A172 (cell line): ENCODE measurements around the gene ANKRD29. TPM values are rescaled to one million over a fixed set of nuclear protein-coding genes. Genes with fewer than 3 reads are reported as not detected.
"Not testable (repeated sequence)": the region's sequence is repeated elsewhere in the genome, so short reads cannot be mapped to it uniquely, and the experiment has no call there.

Source experiments
- DNase-seq: peaks from one replicate; pipeline ENCODE4 v3.0.0-alpha.2; 2015; ENCODE audit warnings: low spot score
- total RNA-seq: library from RNA; depleted of rRNA; stranded (reverse); fragments of >200 nt; shearing (Covaris generic); gene quantifications from 2 replicates; pipeline ENCODE4 v1.2.3, GENCODE V29; 2014

The ANKRD29 gene
- total RNA-seq, 1 experiment from 2014 or later, result 3.8 TPM

DNA sequence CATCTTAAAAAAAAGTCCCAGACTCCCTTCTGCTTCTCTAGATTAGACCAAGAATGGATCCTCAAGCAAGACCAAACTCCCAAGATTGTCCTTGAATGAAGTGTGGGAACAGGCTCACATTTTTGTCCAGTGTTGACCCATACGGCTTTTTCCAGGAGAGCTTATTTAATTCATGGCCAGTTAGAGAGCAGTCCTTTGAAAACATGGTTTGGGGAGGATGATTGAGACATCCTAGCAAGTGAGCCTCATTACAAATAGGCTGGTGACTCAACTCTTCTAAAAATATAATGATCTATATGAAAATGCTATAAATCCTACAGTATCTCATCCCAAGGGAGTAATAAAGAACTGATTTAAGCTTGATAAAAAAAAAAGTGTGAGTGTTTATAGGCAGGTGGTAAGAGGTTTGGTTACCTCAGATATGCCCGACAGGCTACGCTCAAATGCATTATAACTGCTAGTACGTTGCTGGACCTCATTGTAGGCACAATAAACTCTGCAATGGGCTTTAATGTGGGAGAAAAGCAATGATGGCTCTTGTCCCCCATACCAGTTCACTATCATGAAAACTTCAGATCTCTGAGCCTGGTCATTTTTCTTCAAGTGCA is 17.0 kb downstream of the ANKRD29 start:
- no peak for DNase-seq

DNA sequence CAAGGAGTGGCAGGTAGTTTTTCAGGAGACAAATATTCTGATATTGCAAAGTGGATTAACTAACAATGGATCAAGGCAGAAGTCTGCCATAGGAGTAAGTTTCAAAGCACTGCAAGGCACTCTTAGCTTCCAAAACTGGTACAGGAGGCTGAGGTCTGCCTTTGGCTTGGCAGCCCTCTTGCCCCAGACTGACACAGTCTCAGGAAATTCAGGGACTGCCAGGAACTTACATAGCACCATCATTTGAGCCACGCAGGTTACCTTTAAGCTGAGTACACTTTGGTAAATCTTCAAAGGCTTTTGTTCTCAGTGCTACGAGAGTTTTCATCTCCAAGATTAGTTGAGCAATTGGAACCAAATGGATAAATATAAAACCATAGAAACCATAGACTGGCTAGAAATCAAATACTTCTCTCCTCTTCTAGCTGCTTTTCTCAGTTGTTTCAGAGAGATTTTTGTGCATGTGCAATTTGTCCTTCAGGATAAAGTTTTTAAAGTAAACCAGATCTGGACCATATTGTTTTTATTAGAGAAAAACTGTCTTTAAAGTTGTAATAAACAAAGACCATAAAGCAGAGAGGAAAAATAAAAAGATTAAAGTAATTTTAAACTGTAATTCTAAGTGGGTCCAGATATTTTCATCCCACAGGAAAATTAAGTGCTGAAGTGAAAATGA is 18.8 kb downstream of the ANKRD29 start:
- DNase-seq, result no peak

DNA sequence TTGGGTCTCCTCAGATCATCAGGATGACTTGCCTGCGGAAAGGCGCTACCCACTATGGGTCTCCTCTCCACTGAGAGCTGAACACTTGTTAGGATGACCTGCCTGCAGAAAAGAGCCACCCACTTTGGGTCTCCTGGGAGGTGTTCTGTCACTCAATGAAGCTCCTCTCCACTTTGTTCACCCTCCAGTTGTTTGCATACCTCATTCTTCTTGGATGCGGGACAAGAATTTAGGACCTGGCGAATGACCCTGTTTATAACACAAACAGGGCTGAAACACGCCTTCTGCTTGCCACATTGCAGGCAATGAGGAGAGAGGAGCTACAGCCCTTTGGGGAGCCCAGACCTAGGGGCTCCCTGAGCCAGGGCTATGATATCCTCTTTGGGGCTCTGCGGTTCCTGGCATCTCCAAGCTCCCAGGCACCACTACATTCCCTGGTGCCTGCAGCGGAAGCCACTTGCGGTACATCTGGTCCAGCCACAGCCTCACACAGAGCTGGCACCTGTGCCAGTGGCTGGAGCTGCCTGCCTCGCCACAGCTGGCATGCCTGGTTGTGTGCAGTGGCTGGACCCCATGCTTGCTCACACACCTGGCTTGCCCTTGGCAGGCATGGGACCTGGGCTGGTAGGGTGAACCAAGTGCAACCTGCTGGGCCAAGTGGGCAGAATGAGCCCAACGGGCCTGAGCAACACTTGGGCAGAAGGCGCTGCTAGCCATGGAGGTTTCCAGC is 20.6 kb downstream of the ANKRD29 start:
- DNase-seq, result no peak

DNA sequence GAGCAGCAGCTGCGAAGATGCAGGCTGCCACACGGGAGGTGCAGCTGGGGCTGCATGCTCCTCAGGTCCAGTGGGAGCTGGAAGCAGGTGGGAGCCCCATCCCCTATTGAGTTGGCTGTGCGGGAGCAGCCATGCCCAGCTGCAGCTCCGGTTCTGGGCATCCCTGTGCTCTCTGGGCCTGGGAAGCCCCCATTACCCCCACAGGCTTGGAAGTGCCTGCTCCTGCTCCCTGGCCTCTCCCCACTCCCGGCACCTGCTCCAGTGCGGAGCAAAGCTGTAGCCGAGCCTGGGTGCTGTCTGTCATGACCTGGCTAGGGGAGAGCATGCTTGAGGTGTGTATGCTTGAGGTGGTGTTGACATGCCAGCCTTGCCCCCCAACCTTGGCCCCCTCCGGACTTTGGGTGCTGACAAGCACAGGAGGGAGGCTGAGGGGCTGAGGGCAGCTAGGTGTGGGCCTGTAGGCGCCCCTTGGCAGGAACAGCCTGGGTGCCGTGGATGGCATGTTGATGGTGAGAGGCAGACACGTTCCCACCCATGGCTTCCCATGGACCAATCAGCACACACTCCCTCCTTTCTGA is 21.5 kb downstream of the ANKRD29 start:
- DNase-seq, result no peak

DNA sequence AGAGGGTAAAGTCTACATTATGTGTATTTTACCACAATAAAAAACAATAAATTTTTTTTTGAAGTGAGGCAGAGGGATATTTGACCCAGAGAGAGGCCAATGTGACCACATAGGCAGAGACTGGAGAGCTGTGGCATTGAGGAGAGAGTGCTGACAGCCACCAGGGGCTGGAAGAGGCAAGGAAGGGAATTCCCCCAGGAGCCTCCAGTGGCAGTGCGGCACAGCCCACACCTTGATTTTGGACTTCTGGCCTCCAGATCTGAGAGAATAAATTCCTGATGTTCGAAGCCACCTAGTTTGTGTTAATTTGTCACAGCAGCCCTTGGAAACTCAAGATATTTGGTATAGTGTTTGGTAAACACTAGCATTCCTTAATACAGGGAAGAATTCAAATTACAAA is 22.7 kb downstream of the ANKRD29 start:
- no peak for DNase-seq

DNA sequence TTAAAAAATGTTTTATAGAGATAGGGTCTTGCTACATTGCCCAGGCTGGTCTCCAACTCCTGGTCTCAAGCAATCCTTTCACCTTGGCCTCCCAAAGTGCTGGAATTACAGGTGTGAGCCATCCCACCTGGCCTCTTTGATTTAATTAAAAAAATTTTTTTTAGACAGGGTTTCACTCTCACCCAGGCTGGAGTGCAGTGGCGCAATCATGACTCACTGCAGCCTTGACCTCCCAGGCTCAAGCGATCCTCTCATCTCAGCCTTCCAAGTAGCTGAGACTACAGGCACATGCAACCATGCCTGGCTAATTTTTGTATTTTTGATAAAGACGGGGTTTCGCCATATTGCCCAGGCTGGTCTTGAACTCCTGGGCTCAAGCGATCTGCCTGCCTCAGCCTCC is 26.3 kb downstream of the ANKRD29 start:
- DNase-seq, result not testable (repeated sequence)

DNA sequence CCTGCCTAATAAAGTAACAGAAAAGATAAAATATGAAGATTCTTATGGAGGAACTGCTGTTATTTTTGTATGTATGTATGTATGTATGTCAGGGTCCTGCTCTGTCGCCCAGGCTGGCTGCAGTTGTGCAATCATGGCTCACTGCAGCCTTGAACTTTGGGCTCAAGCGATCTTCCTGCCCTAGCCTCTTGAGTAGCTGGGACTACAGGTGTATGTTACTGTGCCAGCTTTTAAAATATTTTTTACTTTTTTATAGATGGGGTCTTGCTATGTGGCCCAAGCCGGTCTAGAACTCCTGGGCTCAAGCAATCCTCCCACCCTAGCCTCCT is 26.7 kb downstream of the ANKRD29 start:
- DNase-seq, result no peak

DNA sequence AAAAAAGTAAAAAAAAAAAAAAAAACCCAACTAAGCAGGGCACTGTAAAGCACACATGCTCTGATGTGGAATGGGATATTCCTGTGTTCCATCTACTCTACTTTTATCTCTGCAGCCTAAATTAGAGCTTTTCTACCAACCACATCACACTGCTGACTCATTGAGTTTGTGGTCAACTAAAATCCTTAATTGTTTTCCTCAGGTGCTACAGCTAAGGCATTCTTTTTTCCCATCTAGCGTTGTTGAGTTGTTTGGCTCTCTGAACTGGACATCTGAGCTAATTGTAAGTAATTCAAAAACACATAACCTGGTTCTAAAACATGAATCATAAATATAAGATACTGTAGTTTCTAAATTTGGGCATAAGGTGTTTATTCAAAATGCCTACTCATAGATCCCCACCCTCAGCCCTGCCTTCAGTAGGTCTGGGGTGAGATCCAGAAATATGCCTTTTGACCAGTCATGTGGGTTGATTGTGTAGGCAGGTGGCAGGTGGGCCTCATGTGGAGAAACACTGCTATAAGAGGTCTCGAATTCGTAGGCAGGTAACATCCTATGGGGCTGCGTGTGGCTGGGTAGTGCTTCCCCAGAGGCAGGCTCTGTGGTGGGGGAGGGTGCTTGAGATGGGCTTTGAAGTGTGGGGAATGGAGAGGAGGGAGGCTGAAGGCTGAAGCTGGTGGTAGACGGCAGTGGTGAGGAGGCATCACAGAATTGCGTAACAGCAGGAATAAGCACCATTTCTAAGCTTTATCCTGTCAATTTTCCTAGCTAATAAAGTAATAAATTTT is 27.2 kb downstream of the ANKRD29 start:
- DNase-seq, result peak; percentile 82

DNA sequence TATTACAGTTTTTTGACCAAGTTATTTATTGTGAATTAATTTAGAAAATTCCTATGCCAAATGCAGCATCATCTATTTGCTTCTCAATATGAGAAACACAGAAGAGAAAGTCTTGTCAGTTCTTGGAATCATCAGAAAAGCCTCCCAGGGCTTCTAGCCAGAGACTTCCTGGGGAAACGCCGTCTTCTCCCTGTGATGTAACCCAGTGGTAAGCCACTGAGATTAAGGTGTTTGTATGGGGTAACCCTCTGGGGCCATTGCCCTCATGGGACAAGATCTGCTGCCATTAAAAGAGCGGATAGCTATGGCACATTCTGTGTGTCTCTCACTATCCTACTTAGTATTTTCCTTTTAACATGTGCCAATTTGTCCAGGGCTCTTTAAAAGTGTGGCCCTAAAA is 28.0 kb downstream of the ANKRD29 start:
- DNase-seq, result no peak

DNA sequence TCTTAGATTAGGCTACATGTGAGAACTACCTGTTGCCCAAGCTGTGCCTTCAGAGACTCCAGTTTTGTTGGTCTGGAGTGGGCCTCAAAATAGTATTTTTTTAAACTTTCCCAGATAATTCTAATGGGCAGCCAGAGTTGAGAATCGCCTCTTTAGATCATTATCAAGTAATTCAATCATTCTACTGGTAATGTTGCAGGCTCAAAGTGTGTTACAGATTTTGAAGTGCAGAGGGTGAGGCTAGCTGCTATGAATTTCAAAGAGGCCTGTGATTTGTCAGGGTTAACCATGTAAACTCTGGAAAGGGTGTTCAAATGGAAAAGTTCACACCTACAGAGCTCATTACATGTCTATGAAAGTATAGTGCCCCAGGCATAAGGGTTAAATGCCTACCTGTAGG is 30.1 kb downstream of the ANKRD29 start:
- no peak for DNase-seq

DNA sequence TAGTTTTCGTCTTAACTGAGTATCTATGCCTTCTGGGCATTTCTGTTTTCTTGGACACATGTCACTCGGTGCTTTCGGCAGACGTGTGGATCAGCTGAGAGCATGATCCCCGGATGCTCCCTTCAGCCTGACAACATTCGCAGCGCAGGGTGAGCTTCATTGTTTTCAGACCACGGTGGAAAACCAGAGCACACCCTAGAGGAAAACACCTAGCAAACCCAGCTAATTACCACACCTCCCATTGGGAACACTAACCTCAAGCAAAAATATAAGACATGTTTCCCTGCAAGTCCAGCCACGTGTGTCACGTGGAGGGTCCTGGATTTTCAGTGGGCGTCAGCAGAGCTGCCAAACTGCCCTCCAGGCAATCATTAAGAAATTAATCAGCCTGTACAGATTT is 31.0 kb downstream of the ANKRD29 start:
- DNase-seq, result no peak

DNA sequence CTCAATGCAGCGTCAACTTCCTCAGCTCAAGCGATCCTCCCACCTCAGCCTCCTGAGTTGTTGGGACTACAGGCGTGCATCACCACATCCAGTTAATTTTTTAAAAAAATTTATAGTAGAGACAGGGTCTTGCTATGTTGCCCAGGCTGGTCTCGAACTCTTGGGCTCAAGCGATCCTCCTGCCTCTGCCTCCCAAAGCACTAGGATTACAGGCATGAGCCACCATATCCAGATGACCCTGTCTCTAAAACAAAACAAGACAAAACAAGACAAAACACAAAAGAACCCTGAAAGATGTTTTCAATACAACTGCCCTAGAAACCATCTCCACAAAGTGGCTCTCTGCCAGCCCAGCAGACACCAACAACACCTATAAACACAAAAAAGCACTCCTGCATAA is 31.4 kb downstream of the ANKRD29 start:
- no peak for DNase-seq

DNA sequence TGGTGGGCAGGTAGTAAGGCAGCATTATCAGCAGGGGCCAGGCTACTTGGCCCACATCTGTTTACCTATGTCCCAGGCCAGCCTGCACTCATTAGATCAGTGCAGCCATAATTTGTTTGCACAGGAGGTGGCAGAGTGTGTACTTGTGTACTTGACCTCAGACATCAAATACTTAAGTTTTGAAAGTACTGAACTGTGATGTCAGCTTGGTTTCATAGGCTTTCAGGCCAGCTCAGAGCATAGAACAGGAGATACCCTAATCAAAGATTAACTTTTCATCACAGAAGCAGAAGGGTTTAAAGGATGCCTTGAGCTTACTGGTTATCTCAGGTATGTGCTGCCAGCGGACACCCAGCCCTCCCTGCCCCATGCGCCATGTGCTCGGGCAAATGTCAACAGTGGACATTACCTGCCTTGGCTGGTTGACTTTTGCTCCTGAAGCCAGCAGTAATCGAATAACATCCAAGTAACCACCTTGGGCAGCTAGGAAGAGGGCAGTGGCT is 33.2 kb downstream of the ANKRD29 start:
- DNase-seq, result no peak

DNA sequence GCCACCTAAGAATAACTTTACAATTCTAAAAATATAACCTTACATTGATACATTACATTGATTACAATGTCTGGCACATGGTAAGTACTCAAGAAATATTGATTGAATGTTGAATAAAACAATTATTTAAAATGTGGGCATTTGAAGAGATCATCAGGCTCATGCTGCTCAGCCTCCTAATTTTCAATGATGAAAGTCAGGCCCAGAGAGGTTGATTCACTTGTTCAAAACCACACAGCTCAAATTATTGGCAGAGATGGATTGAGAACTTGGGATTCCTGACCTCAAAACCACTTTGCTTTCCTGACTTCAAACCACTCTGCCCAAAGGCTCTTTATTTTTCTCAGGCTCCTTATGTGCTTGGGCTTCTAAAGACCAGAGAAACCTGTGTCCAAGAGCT is 34.7 kb downstream of the ANKRD29 start:
- no peak for DNase-seq

DNA sequence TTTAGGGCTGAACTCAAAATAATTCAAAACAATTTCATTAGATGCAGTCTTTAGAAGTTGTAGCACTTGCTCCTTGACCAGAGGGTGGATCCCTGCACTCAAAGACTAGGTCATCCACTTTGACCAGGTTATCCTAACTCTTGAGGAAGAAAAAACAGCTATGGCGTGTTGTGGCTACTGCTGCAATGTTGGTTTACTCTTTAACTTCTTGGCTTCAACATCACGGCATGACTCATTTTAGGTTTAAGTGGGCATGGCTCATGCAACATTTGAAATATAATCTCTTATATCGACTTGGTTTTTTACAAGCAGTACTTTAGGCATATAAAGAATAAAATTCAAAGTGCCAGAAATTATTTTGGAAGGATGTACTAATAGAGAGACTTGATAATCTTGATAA is 35.4 kb downstream of the ANKRD29 start:
- peak; percentile 78 for DNase-seq

DNA sequence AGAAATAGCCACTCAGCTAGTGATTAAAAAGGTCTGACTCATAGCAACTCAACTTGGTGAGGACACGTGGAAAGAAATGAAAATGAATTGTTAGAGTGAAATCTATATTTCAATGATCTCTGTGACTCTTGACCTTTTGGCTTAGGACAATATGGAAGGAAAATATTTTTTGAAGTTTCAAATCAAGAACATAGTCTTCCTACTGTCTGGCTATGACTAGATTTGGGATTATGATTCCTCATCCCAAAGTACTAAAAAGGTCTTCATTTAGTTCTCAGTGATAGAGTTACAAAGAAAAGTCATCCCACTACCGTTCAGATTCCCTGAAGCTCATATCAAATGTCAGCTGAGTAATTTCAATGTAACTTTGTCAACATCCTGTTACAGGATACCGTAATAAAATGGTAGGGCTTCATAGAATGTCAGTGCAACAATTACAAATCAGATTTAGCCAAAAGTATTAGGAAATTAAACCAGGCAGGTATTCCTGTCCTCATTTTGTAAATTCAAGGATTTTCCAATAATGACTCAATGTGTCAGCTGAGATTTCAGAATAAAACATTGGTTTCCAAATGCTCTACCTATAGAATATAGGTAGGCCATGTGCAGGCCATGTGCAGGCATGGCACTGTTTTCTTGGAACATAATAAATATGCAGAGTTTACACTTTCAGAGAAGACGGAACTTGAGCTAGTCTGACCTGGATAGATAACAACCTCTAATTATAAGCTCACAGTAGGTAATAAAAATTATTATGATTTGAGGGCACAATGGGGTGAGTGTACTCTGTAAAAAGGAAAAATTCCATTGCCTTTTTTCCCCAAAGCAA is 36.0 kb downstream of the ANKRD29 start:
- peak; percentile 31 for DNase-seq

DNA sequence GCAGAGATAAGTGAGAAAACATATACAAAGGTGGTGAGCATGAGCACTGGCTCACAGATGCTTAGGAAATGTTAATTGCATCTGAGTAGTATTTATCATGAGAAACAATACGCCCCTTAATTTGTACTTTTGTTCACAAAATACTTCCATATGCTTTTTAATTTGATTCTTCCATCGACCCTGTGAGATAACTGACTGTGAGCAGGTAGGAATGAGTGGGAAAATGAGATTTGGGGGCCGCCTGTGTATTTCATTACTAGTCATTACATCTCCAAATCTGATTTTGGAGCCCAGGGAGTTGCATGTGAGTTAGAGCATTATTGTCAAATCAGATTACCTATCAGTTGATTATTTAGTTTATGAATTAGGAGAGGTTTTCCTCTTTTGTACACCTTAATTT is 39.7 kb downstream of the ANKRD29 start:
- DNase-seq, result no peak

DNA sequence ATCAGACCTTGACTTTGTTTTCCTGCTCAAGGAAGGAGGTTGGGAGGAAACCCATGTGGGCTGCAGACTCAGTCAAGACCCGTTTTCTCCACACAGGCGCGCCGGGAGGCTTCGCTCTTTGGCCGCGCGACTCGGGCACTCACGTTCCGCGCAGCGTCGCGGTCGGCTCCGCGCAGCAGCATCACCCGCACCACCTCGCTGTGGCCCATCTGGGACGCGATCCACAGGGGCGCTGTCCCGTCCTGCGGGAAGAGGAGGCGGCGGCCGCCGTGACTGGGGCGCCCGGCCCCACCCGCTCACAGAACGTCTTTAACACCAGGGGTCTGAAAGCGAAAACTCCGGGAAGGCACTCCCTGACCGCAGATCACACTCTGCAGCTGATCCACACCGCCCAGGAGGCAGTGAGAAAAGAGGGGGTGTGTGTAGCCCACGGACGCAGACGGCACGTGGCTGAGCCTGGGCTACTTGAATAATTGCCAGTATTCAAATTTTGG is 43.3 kb downstream of the ANKRD29 start:
- DNase-seq, result no peak

DNA sequence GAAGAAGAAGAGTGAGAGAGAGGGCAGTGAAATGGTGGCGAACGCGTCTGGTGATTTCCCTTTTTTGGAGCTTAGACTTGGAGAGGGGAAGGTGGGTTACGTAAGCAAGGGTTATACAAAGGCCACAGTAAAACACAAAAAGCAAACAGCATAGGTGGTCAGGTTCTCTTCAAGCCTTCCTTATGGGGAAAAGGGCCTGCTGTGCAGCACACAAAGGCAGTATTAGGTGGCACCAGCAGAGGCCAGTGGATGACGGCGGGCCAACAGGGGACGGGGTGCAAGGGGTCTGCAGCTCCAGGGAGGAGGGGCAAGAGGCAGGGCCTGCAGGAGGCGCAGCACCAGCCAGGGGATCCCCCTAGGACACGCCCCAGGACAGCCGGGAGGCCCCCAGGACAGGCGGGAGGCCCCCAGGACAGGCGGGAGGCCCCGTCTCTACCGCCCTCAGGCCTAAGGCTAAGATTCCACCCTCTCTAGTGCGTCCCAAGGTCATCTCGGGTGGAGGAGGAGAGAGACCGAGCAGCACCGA is 43.8 kb downstream of the ANKRD29 start:
- no peak for DNase-seq

DNA sequence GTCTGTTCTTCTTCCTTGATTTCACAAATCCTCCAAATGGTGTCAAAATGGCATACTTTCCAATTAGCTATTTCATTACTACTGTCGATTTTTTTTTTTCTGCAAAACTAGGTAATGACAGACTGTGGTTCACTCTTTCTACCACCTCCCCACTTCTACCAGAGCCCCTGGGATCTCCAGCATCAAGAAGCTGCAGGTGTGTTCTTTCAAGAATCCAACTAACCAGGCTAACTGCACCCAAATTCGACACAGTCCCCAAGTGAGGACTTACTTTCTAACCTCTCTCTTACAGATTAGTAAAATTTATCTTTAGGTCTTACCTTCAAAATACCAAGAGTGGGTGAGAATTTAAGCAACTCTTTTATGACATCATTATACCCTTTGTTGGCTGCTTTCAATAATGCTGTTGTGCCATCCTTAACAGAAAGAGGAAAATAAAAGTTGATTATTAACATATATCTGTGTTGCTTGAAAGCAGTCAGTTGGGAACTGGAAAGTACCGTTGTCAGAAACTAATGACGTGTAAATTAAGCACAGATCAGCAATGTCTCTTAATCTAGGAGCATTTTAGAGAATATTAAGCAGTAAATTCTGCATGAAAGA is 45.2 kb downstream of the ANKRD29 start:
- DNase-seq, result no peak
